Measurements from ENCODE around the gene H2BK1.

The H2BK1 gene

DNA sequence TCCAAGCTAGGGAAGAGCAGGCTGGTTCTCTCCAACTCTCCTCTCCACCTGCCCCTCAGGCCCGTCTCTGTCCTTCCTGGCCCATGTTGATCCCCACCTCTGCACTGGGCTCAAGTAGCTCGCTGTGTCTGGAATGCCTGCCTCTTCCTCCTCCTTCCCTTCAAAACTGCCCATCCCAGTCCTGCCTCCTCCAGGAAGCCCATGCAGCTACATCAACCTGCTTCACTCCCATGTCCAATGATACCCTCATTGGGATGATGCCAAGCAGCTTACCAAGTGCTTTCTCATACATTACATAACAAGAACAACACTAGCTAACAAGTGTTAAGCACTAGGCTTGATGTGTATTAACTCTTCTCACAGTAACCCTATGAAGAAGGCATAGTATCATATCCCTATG is 31.5 kb downstream of the H2BK1 start:
- H3K27ac ChIP-seq = no peak overlapping the region
- no peak overlapping the region for H3K4me3 ChIP-seq
- no peak for DNase-seq
- TF ChIP-seq, protein P1, sequence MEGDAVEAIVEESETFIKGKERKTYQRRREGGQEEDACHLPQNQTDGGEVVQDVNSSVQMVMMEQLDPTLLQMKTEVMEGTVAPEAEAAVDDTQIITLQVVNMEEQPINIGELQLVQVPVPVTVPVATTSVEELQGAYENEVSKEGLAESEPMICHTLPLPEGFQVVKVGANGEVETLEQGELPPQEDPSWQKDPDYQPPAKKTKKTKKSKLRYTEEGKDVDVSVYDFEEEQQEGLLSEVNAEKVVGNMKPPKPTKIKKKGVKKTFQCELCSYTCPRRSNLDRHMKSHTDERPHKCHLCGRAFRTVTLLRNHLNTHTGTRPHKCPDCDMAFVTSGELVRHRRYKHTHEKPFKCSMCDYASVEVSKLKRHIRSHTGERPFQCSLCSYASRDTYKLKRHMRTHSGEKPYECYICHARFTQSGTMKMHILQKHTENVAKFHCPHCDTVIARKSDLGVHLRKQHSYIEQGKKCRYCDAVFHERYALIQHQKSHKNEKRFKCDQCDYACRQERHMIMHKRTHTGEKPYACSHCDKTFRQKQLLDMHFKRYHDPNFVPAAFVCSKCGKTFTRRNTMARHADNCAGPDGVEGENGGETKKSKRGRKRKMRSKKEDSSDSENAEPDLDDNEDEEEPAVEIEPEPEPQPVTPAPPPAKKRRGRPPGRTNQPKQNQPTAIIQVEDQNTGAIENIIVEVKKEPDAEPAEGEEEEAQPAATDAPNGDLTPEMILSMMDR (IDR thresholded peaks at IDR 0.05) = no peak
- H3K27me3 ChIP-seq = peaks cover 0 to 69% of the 10 kb centered on the region in 2 donors
- intact Hi-C loops (cut with DNase I; ENCODE audit: low total_unique reads) = no loop called here
- no peaks in the 10 kb centered on the region for H3K36me3 ChIP-seq
- no peaks in the 10 kb centered on the region for H3K9me3 ChIP-seq
- H3K4me1 ChIP-seq = no peaks in the 10 kb centered on the region

DNA sequence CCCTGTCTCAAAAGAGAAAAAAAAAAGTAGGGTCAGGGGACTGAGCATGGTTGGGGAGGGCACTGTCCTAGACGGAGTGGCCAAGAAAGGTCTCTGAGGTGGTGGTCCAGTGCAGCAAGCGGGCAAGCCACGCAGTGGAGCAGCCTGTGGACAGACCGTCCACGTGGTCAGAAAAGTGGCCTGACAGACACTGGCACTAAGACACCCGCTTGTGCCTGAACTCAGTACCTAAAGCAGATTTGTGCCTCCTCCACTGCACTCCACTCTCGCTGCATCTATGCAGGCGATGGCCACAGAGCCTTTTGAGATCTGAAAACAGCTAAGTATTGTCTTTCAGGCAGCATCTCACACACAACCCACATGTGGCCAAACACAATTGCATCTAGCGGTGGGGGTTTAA is 32.1 kb downstream of the H2BK1 start:
- no peak overlapping the region for H3K27ac ChIP-seq
- intact Hi-C loops (cut with DNase I; ENCODE audit: low total_unique reads) = no loop called here

DNA sequence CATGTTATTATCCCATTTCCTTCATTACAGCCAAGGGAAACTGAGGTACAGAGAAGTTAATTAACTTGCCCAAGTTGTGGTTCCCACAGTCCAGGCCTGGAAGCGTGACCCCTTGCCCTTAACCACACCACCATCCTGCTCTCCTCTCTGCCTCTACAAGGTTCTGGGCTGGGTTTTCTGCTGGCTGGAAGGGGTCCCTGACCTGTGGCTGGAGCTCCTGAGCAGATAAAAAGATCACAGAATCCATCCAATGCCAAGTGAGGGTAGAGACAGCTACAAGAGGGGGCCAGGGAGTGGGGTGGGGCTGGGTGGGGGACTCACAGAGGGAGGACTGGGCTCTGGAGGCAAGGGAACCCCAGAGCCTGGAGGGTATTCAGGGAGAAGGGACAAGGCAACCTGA is 33.0 kb downstream of the H2BK1 start:
- no peak overlapping the region for H3K27ac ChIP-seq
- no peak overlapping the region for H3K4me3 ChIP-seq
- H3K27me3 ChIP-seq = peaks cover 0 to 82% of the 10 kb centered on the region in 2 donors
- no peak for DNase-seq
- no peaks in the 10 kb centered on the region for H3K4me1 ChIP-seq
- no peaks in the 10 kb centered on the region for H3K36me3 ChIP-seq
- no peaks in the 10 kb centered on the region for H3K9me3 ChIP-seq
- intact Hi-C loops (cut with DNase I; ENCODE audit: low total_unique reads) = no loop called here
- TF ChIP-seq, protein P1 (IDR thresholded peaks at IDR 0.05) = no peak

More for the DNA sequence above, 32.1 kb downstream of the H2BK1 start:
- Histone ChIP-seq H3K4me1 (no peaks in the 10 kb centered on the region), H3K4me3 (no peak overlapping the region), H3K36me3 (no peaks in the 10 kb centered on the region), H3K9me3 (no peaks in the 10 kb centered on the region), H3K27me3 (peaks cover 0 to 75% of the 10 kb centered on the region in 2 donors)
- TF ChIP-seq, protein P1 (IDR thresholded peaks at IDR 0.05) = no peak
- peak in 1 of 2 donors; percentile 51 for DNase-seq

DNA sequence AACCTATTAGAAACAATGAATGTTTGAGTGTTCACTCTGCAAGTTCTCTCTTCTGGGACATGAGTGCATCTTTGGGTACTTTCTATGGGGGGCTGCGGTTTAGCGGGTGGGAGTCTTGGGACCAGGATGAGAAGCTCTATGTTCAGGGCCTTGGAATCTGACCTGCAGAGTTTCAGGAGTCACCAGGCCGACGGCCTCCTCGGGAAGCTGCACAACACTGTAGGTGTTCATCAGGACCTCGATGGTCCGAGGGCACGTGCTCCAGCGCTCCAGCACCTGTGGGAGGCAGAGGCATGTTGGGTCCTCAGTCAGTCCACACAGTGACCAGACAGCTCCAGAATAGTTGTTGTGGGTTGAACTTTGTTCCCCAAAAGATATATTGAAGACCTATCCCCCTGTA is 33.9 kb downstream of the H2BK1 start:
- TF ChIP-seq, protein P1 (IDR thresholded peaks at IDR 0.05) = no peak
- no peak overlapping the region for H3K4me3 ChIP-seq
- H3K36me3 ChIP-seq = no peaks in the 10 kb centered on the region
- peaks cover 0 to 81% of the 10 kb centered on the region in 2 donors for H3K27me3 ChIP-seq
- intact Hi-C loops (cut with DNase I; ENCODE audit: low total_unique reads) = no loop called here
- no peaks in the 10 kb centered on the region for H3K9me3 ChIP-seq
- DNase-seq = no peak
- H3K27ac ChIP-seq = no peak overlapping the region
- H3K4me1 ChIP-seq = no peaks in the 10 kb centered on the region

DNA sequence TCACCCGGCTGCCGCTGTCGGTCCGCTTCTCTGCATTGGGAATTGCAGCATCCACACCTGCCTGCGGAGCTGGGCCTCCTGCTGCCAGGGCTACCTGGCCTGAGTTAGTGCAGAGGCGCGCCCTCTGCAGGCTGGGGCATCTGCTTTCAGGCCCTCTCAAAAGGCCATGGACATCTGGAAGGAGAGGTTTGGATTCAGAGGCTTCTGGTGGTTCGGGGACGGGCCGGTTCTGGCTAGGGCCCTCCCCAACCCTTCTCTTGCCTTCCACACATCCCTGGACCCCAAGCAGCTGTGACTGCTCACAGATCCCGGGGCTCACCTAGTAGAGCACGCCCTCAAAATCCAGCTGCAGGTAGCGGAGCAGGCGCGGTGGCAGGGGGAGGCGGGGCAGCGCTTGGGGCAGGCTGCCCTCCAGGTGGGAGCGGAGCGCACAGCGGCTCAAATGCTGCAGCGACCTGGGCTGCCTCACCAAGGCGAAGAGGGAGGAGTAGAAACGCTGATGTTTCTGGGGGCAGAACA is 34.4 kb downstream of the H2BK1 start:
- TF ChIP-seq, protein P1 (IDR thresholded peaks at IDR 0.05) = no peak
- H3K9me3 ChIP-seq = no peaks in the 10 kb centered on the region
- intact Hi-C loops (cut with DNase I; ENCODE audit: low total_unique reads) = no loop called here

More for the DNA sequence above, 34.4 kb downstream of the H2BK1 start:
- Histone ChIP-seq H3K27ac (no peak overlapping the region), H3K4me1 (no peaks in the 10 kb centered on the region), H3K4me3 (no peak overlapping the region), H3K27me3 (peaks cover 0 to 80% of the 10 kb centered on the region in 2 donors), H3K36me3 (no peaks in the 10 kb centered on the region)
- peak in 1 of 2 donors; percentile 51 for DNase-seq
